K562 (cell line): ENCODE measurements around the gene BBX.

ENCODE experiments used
- ATF7 ChIP-seq: fragments of 450-650 bp; IDR thresholded peaks from 2 replicates; pipeline ENCODE4 v1.7.1; 2014; ENCODE audit warnings: mild to moderate bottlenecking, moderate library complexity
- EZH2 ChIP-seq: IDR thresholded peaks from 2 replicates; pipeline ENCODE4 v1.6.1; 2012; ENCODE audit warnings: low read depth, mild to moderate bottlenecking, inconsistent platforms, low read length, borderline replicate concordance
- MAX ChIP-seq: sonication (generic); formaldehyde crosslinking; IDR thresholded peaks from 2 replicates; pipeline ENCODE4 v1.9.0; 2022; ENCODE audit warnings: mild to moderate bottlenecking, missing genetic modification reagents
- TFAM ChIP-seq: fragments of 250-450 bp; sonication (Bioruptor Pico); conservative IDR thresholded peaks from 2 replicates; pipeline ENCODE4 v1.5.0; 2021; ENCODE audit warnings: mild to moderate bottlenecking, moderate library complexity
- ZKSCAN3 ChIP-seq: fragments of 250-450 bp; sonication (Bioruptor Pico); IDR thresholded peaks from 2 replicates; pipeline ENCODE4 v1.4.0; 2020
- ZNF224 ChIP-seq: sonication (generic); formaldehyde crosslinking; IDR thresholded peaks from 2 replicates; pipeline ENCODE4 v1.8.0; 2022; ENCODE audit warnings: mild to moderate bottlenecking, missing genetic modification reagents
- ZNF280B ChIP-seq: fragments of 250-450 bp; sonication (Bioruptor Pico); IDR thresholded peaks from 2 replicates; pipeline ENCODE4 v1.5.1; 2021; ENCODE audit warnings: mild to moderate bottlenecking
- TF ChIP-seq, protein P1 (sequence below): fragments of 250-450 bp; sonication (Bioruptor Pico); IDR thresholded peaks from 2 replicates; pipeline ENCODE4 v1.5.0; 2021
- TF ChIP-seq, protein P2 (sequence below): IDR thresholded peaks from 2 replicates; pipeline ENCODE4 v1.6.1; 2016; ENCODE audit warnings: missing genetic modification characterization, missing compliant biosample characterization
- TF ChIP-seq, protein P3 (sequence below): fragments of 200-800 bp; sonication (Bioruptor generic); IDR thresholded peaks from 2 replicates; pipeline ENCODE4 v1.6.1; 2017; ENCODE audit warnings: missing genetic modification characterization, missing compliant biosample characterization

- TF ChIP-seq, protein P1, sequence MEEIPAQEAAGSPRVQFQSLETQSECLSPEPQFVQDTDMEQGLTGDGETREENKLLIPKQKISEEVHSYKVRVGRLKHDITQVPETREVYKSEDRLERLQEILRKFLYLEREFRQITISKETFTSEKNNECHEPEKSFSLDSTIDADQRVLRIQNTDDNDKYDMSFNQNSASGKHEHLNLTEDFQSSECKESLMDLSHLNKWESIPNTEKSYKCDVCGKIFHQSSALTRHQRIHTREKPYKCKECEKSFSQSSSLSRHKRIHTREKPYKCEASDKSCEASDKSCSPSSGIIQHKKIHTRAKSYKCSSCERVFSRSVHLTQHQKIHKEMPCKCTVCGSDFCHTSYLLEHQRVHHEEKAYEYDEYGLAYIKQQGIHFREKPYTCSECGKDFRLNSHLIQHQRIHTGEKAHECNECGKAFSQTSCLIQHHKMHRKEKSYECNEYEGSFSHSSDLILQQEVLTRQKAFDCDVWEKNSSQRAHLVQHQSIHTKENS (CRISPR knock-in tag): no peak
- TF ChIP-seq ATF7 (no peak), TFAM (CRISPR knock-in tag) (no peak), EZH2 (no peak), ZNF224 (CRISPR knock-in tag) (no peak), MAX (CRISPR knock-in tag) (no peak), ZKSCAN3 (CRISPR knock-in tag) (no peak), ZNF280B (CRISPR knock-in tag) (no peak)
- TF ChIP-seq, protein P2, sequence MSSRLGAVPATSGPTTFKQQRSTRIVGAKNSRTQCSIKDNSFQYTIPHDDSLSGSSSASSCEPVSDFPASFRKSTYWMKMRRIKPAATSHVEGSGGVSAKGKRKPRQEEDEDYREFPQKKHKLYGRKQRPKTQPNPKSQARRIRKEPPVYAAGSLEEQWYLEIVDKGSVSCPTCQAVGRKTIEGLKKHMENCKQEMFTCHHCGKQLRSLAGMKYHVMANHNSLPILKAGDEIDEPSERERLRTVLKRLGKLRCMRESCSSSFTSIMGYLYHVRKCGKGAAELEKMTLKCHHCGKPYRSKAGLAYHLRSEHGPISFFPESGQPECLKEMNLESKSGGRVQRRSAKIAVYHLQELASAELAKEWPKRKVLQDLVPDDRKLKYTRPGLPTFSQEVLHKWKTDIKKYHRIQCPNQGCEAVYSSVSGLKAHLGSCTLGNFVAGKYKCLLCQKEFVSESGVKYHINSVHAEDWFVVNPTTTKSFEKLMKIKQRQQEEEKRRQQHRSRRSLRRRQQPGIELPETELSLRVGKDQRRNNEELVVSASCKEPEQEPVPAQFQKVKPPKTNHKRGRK (tag): no peak
- TF ChIP-seq, protein P3, sequence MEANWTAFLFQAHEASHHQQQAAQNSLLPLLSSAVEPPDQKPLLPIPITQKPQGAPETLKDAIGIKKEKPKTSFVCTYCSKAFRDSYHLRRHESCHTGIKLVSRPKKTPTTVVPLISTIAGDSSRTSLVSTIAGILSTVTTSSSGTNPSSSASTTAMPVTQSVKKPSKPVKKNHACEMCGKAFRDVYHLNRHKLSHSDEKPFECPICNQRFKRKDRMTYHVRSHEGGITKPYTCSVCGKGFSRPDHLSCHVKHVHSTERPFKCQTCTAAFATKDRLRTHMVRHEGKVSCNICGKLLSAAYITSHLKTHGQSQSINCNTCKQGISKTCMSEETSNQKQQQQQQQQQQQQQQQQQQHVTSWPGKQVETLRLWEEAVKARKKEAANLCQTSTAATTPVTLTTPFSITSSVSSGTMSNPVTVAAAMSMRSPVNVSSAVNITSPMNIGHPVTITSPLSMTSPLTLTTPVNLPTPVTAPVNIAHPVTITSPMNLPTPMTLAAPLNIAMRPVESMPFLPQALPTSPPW: no peak
These were observed 194.0 kb downstream of the BBX start for GRCh38 chr3:107716734-107717133.
